A549 (cell line): ENCODE measurements around the gene GLB1L3.

Experiments
- CEBPB ChIP-seq, 2 experiments: fragments of >200 bp in 1 of 2; sonication (Bioruptor Twin) in 1 of 2; formaldehyde crosslinking in 1 of 2; IDR thresholded peaks; 2 replicates each; pipeline ENCODE4 v1.6.1; 2012 to 2016
- CTCF ChIP-seq: fragments of >200 bp; sonication (Bioruptor Twin); formaldehyde crosslinking; IDR thresholded peaks from 3 replicates; pipeline ENCODE4 v1.5.1; 2016
- EP300 ChIP-seq, 2 experiments: fragments of >200 bp; sonication (Bioruptor Twin); formaldehyde crosslinking; IDR thresholded peaks; 2 replicates in 1 of 2; 3 replicates in 1 of 2; pipeline ENCODE4 v1.6.1; 2016 to 2017
- HDAC2 ChIP-seq: fragments of 200-600 bp; sonication (generic); IDR thresholded peaks from 2 replicates; pipeline ENCODE4 v1.6.1; 2016
- JUNB ChIP-seq: fragments of >200 bp; sonication (Bioruptor Twin); formaldehyde crosslinking; IDR thresholded peaks from 2 replicates; pipeline ENCODE4 v1.6.1; 2016
- KDM1A ChIP-seq: fragments of 200-600 bp; sonication (generic); IDR thresholded peaks from 2 replicates; pipeline ENCODE4 v1.6.1; 2016; ENCODE audit warnings: low read depth, mild to moderate bottlenecking
- MAX ChIP-seq: IDR thresholded peaks from 2 replicates; pipeline ENCODE4 v1.6.1; 2012
- MYC ChIP-seq: IDR thresholded peaks from 2 replicates; pipeline ENCODE4 v1.6.1; 2012; ENCODE audit warnings: mild to moderate bottlenecking, inconsistent platforms, low read length, improper control_type of control experiment, borderline replicate concordance
- POLR2A ChIP-seq: IDR thresholded peaks from 2 replicates; pipeline ENCODE4 v1.6.1; 2012; ENCODE audit warnings: mild to moderate bottlenecking, low read length
- RAD21 ChIP-seq, 2 experiments: fragments of >200 bp in 1 of 2; sonication (Bioruptor Twin) in 1 of 2; formaldehyde crosslinking in 1 of 2; IDR thresholded peaks in 1 of 2; conservative IDR thresholded peaks in 1 of 2; 2 replicates in 1 of 2; 3 replicates in 1 of 2; pipeline ENCODE4 v1.6.1; 2012 to 2018; ENCODE audit warnings: inconsistent platforms in 1 of 2
- RCOR1 ChIP-seq: fragments of 150-350 bp; IDR thresholded peaks from 2 replicates; pipeline ENCODE4 v1.6.1; 2014; ENCODE audit warnings: antibody characterized with exemption, low read length, low read depth
- TP53 ChIP-seq: fragments of 250-450 bp; sonication (Bioruptor Pico); IDR thresholded peaks from 2 replicates; pipeline ENCODE4 v1.5.0; 2021; ENCODE audit warnings: mild to moderate bottlenecking, moderate library complexity
- ZC3H11A ChIP-seq: fragments of 450-650 bp; IDR thresholded peaks from 2 replicates; pipeline ENCODE4 v1.6.1; 2014; ENCODE audit warnings: antibody characterized with exemption, mild to moderate bottlenecking

- no peak for TF ChIP-seq CTCF
- no peak for TF ChIP-seq EP300 (IDR thresholded peaks at IDR 0.05)
- TF ChIP-seq KDM1A: no peak
- TF ChIP-seq RCOR1: no peak
- TF ChIP-seq TP53: no peak
- no peak for TF ChIP-seq ZC3H11A
- no peak for TF ChIP-seq CEBPB (IDR thresholded peaks at IDR 0.05)
- TF ChIP-seq HDAC2: no peak
- no peak for TF ChIP-seq MYC
- TF ChIP-seq POLR2A: no peak
- TF ChIP-seq RAD21 (conservative IDR thresholded peaks at IDR 0.05 in 1 of 2, IDR thresholded peaks at IDR 0.05 in 1 of 2): no peak
- TF ChIP-seq JUNB: no peak
- no peak for TF ChIP-seq MAX
These were observed 25.5 kb upstream of the GLB1L3 start for GRCh38 chr11:134250675-134251074.
